ENCODE measurements around the gene CNOT1. TPM values are rescaled to one million over a fixed set of nuclear protein-coding genes. Genes with fewer than 3 reads are reported as not detected.

The CNOT1 gene
- total RNA-seq, 1 donor, result 136 TPM

DNA sequence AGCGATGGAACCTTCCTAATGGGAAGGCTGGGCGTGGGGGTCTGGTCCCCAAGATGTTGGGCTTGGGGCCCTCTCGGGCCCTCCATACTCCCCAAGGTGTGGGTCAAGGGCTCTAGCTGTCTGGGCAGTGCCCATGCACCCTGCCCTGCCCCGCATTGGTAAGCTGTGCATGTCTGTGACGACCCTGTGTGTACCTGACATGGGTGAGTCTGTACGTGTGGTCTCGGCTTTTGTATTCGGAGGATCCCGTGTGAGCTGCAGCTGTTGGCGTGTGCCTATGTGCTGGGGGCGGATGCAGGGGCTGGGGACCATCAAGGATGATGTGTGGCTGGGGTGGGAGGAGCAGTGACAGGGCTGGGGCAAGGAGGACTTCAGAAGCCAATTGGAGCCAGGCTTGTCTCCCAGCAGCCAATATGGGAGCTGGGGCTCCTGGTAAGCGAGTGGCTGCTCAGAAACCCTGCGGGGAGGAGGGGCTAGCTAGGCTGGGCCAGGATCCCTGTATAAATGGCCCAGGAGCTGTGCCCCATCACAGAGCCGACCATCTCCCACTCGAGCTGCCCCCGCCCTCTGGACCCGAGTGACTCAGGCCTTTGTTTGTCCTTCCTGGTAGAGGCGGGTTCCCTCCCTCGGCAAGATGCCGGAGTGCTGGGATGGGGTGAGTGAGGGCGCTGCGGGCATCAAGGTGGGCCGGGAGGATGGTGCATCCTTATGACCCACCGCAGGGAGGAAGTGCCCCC lies 129.8 kb downstream of the CNOT1 start, which contains the start of gene NDRG4:
Gene NDRG4 (plus strand): TSS at position 529 of the 737 bp plus-strand sequence. CDS start 106 bp downstream, at position 635.
- peak; percentile 74 for DNase-seq (ENCODE audit: low read depth)
- H3K4me3 ChIP-seq (ENCODE audit: low read depth, low read length), result peak within 1 kb of the TSS; percentile 58
- TF ChIP-seq, protein P1, sequence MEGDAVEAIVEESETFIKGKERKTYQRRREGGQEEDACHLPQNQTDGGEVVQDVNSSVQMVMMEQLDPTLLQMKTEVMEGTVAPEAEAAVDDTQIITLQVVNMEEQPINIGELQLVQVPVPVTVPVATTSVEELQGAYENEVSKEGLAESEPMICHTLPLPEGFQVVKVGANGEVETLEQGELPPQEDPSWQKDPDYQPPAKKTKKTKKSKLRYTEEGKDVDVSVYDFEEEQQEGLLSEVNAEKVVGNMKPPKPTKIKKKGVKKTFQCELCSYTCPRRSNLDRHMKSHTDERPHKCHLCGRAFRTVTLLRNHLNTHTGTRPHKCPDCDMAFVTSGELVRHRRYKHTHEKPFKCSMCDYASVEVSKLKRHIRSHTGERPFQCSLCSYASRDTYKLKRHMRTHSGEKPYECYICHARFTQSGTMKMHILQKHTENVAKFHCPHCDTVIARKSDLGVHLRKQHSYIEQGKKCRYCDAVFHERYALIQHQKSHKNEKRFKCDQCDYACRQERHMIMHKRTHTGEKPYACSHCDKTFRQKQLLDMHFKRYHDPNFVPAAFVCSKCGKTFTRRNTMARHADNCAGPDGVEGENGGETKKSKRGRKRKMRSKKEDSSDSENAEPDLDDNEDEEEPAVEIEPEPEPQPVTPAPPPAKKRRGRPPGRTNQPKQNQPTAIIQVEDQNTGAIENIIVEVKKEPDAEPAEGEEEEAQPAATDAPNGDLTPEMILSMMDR (IDR thresholded peaks at IDR 0.05; ENCODE audit: insufficient read depth, low read length), result no peak

DNA sequence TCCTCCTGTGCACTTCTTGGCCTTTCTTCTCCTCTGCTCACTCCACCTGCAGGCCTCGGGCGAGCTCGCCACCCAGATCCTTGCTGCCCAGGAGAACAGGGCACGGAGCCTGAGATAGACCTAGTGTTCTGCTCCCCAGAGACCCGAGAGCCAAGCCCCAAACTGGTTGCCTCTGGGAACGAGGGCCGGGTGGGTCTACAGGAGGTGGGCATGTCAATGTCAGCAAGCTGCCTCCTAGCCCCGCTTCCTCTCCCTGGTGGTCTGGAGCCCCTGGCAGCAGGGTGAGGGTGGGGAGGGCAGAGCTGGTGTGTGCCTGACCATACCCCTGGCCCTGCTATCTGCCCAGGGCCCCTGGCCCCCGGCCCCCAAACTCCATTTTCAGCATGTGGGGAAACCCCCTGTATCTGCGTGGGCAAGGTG lies 130.5 kb downstream of the CNOT1 start:
- TF ChIP-seq, protein P1 (IDR thresholded peaks at IDR 0.05; ENCODE audit: insufficient read depth, low read length), result no peak
- no peak overlapping the region for H3K4me3 ChIP-seq (ENCODE audit: low read depth, low read length)
- DNase-seq (ENCODE audit: low read depth), result no peak

DNA sequence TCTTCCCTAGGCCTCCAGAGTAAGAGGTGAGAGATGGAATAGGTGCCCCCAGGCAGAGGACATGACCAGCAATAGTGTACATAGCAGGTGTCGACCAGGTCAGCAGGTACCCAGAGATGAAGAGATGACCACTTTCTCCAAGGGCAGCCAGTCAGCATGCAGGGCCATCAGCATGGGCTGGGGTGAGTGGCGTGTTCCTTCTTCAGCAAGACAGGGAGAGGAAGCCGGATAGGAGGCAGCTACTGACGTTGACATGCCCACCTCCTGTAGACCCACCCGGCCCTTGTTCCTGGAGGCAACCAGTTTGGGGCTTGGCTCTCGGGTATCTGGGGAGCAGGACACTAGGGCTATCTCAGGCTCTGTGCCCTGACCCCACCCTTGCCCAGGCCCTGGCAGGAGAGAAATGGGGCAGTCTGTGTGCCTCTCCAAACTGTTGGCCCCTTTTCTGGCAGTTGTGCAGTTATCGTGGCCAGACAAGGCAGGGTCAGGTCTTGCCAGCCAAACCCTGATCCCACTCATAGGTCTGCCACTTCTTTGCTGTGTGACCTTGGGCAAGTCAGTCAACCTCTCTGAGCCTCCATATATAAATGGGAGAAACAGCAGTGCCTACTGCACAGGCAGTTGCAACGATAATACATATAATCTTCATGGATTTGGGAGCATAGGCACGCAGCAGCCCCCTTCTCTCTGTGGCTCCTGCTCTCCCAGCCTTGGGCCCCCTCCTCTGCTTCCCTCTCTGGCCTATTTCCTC lies 131.1 kb downstream of the CNOT1 start:
- TF ChIP-seq, protein P1 (IDR thresholded peaks at IDR 0.05; ENCODE audit: insufficient read depth, low read length), result no peak
- H3K4me3 ChIP-seq (ENCODE audit: low read depth, low read length), result no peak overlapping the region
- no peak for DNase-seq (ENCODE audit: low read depth)

DNA sequence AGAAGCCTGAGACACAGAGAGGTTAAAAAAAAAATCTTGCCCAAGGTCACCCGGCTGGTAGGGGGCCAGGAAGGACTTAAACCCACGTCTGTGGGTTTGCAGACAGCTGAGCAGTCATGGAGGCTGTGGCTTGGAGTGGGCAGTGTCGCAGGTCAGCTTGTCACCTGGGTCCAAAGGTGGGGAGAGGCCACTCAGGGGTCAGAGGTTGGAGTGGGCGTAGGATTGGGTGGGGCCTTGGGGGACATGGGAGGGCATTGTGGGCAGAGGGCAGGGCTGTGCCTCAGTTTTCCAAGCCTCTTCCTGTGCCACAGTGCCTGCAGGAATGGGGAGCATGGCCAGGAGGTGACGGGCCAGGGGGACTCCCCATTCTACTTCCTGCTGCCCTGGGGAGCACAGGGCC lies 131.7 kb downstream of the CNOT1 start:
- no peak for DNase-seq (ENCODE audit: low read depth)
- no peak overlapping the region for H3K4me3 ChIP-seq (ENCODE audit: low read depth, low read length)
- TF ChIP-seq, protein P1 (IDR thresholded peaks at IDR 0.05; ENCODE audit: insufficient read depth, low read length), result no peak

DNA sequence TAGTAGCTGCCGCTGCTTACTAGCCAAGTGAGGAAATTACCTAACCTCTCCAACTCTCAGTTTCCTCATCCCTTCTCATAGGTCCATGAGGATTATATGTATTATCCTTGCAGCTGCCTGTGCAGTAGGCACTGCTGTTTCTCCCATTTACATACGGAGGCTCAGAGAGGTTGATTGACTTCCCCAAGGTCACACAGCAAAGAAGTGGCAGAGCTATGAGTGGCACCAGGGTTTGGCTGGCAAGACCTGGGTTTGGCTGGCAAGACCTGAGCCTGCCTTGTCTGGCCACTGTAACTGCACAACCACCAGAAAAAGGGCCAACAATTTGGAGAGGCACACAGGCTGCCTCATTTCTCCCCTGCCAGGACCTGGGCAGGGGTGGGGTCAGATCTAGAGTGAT lies 132.2 kb downstream of the CNOT1 start:
- H3K4me3 ChIP-seq (ENCODE audit: low read depth, low read length), result no peak overlapping the region
- TF ChIP-seq, protein P1 (IDR thresholded peaks at IDR 0.05; ENCODE audit: insufficient read depth, low read length), result no peak
- no peak for DNase-seq (ENCODE audit: low read depth)

DNA sequence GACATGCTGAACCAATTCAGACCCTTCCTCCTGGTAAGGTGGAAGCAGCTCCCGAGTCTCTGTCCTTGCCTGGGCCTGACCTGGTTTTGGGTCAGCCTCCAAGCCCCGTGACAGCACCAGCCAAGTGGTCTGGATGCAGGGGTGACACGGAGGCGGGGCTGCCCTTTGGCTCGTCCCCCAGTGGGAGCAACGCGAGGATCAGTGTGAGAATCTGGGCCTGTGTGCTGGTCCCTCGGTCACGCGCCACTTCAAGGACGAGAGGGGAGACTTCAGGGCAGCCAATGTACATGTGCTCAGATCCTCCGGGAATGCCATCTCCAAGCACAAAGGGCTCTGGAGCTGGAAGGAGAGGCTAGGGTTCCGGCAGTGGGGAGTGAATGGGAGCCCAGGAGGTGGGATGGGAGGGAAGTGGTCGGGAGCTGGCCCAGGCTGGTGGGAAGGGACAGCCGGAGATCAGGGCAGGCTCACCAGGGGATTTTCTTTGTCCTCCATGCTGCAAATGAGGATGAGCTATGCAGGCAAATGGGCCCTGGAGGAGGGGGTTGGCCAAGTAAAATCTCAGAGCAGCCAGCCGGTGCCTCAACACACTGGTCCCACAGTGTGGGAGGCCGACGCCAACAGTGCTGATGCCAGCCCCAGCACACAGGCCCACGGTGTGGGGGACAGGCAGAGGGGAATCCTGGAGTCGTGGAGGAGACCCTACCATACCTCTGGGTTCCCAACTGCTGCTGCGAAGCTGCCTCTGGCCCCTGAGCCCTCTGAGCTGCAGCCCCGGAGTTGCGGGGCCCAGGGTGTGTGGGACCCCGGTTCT lies 133.9 kb downstream of the CNOT1 start:
- TF ChIP-seq, protein P1 (IDR thresholded peaks at IDR 0.05; ENCODE audit: insufficient read depth, low read length), result no peak
- H3K4me3 ChIP-seq (ENCODE audit: low read depth, low read length), result no peak overlapping the region
- no peak for DNase-seq (ENCODE audit: low read depth)
